ENCODE data around the gene BBS12.

Gene BBS12

DNA sequence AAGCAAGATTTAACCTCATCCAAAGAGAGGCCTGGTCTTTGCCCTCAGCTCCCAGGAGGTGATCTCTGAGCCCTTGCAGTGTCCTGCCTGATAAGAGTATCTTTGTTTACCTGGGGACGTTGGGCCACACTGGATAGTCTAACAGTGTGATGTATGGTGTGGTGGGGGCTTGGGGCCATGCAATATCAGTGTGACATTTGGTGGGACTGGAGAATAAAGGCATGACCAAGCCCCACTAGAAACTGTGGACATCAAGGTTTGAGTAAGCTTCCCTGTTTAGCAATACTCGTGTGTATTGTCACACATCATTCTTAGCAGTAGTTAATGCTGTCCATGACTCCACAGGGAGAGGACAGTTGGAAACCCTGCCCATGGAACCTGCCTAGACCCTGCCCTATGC lies 34.4 kb downstream of the BBS12 start:
- TF ChIP-seq POLR2A (IDR thresholded peaks at IDR 0.05; ENCODE audit: low read depth, low read length) (no peak), POLR2AphosphoS5 (IDR thresholded peaks at IDR 0.05; ENCODE audit: low read depth, low read length) (no peak), TAF1 (IDR thresholded peaks at IDR 0.05; ENCODE audit: borderline replicate concordance, low read depth, low read length) (no peak)
- no peak for FAIRE-seq
- no peak for DNase-seq (ENCODE audit: insufficient read length)

DNA sequence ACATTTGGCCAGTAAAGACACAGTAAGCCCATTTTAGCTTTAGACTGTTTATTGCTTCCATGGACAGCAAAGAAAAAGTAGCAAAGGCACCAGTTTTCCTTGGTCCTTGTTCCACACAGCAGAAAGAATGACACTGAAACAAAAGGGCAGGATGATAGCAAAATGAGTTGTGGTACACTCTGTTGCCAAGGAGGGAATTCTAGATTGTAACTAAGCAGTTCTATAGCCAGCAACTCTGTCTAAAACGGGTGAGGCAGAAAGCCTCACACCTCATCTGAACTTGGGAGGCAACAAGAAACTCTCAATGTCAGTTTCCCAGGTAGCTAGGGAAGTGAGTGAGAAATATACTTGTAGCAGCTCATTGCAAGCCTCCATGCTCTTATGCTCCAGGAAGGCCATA lies 39.2 kb downstream of the BBS12 start:
- no peak for FAIRE-seq
- TF ChIP-seq POLR2A (IDR thresholded peaks at IDR 0.05; ENCODE audit: low read depth, low read length) (no peak), POLR2AphosphoS5 (IDR thresholded peaks at IDR 0.05; ENCODE audit: low read depth, low read length) (no peak), TAF1 (IDR thresholded peaks at IDR 0.05; ENCODE audit: borderline replicate concordance, low read depth, low read length) (no peak)
- DNase-seq (ENCODE audit: insufficient read length), result no peak

DNA sequence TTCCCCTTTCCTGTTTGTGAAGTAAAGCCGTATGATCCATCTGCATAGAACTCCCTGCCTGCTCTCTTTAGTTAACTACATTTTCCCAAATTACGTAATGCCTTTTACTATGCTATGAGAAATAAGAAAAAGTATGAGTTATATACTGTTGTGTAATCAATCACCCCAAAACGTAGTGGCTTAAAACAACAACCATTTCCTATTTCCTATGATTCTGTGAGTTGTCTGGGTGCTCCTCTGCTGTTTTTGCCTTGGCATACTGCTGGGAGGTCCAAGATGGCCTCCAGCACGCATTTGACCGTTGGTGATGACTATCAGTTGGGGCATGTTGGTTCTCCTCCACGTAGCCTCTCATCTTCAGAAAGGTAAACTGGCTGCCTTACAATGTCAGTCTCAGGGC lies 39.8 kb downstream of the BBS12 start:
- TF ChIP-seq POLR2A (IDR thresholded peaks at IDR 0.05; ENCODE audit: low read depth, low read length), result no peak
- DNase-seq (ENCODE audit: insufficient read length) (no peak), FAIRE-seq (no peak)

- FAIRE-seq (no peak), DNase-seq (ENCODE audit: insufficient read length) (no peak)
- TF ChIP-seq POLR2A (IDR thresholded peaks at IDR 0.05; ENCODE audit: low read depth, low read length), result no peak
- no peak for TF ChIP-seq TAF1 (IDR thresholded peaks at IDR 0.05; ENCODE audit: borderline replicate concordance, low read depth, low read length)
- no peak for TF ChIP-seq POLR2AphosphoS5 (IDR thresholded peaks at IDR 0.05; ENCODE audit: low read depth, low read length)
Measured at GRCh38 chr4:122772986-122773385, 40.5 kb downstream of the BBS12 start.

- FAIRE-seq (no peak), DNase-seq (ENCODE audit: insufficient read length) (no peak)
- no peak for TF ChIP-seq POLR2AphosphoS5 (IDR thresholded peaks at IDR 0.05; ENCODE audit: low read depth, low read length)
- TF ChIP-seq TAF1 (IDR thresholded peaks at IDR 0.05; ENCODE audit: borderline replicate concordance, low read depth, low read length), result no peak
Measured at GRCh38 chr4:122775039-122775438, 42.5 kb downstream of the BBS12 start.

DNA sequence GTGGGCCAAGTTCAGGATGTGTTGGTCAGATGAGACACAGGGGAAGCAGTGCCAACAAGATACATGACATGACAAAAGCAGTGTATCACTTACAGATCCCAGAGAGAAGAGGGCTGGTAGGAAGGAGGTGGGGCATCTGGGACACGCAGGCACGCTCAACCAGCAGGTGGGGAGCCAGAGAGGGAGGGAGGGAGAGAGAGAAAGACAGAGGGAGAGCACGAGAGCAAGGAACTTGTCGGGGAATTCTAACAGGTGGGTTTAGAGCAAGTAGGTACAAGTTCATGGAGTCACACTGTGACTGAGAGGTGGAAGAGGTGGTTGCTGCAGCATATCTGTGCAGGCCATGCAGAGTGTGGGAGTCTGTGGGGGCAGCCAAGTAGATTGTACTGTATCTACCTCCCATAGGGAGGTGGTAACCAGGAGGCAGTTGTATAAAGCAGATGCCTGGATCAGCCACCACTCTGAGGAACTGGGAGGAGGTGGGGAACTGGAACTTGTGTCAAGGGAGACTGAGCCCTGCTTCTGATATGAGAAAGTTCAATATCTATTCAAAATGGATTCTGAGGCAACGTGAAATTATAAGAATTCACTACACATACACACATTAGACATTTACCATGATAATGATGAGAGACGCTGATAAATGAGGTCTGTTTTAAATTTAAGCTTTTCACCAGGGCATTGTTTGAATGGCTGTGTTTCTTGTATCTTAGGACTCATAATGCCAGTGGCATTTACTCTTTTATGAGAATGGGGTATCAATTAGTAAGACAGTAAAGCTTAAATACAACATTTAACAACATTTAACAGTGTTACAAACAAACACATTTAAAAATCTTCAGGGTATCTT lies 43.7 kb downstream of the BBS12 start:
- FAIRE-seq, result no peak
- TF ChIP-seq POLR2AphosphoS5 (IDR thresholded peaks at IDR 0.05; ENCODE audit: low read depth, low read length) (no peak), POLR2A (IDR thresholded peaks at IDR 0.05; ENCODE audit: low read depth, low read length) (no peak), TAF1 (IDR thresholded peaks at IDR 0.05; ENCODE audit: borderline replicate concordance, low read depth, low read length) (no peak)

DNA sequence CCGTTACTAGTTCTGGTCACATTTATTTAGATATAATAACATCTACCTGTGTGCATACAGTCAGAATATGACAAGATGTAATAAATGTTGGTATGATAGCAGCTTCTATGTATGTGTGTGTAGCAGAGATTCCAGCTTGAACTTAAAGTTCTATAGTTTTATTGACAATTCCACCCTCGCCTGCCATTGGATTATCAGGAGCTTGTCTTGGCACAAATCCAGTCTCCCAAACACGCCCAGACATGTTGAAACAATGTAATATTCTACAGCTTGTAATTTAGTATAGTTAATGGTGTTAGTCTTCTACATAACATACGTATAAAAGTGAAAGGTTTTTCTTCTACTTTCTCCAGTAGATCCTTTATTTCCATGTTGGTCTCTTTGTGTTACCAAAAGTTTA lies 44.4 kb downstream of the BBS12 start:
- DNase-seq (ENCODE audit: insufficient read length) (no peak), FAIRE-seq (no peak)
- TF ChIP-seq POLR2AphosphoS5 (IDR thresholded peaks at IDR 0.05; ENCODE audit: low read depth, low read length), result no peak
- no peak for TF ChIP-seq POLR2A (IDR thresholded peaks at IDR 0.05; ENCODE audit: low read depth, low read length)
- TF ChIP-seq TAF1 (IDR thresholded peaks at IDR 0.05; ENCODE audit: borderline replicate concordance, low read depth, low read length), result no peak

More for the DNA sequence above, 43.7 kb downstream of the BBS12 start:
- no peak for DNase-seq (ENCODE audit: insufficient read length)

GRCh38 chr4:122777846-122778673 lies 45.6 kb downstream of the BBS12 start:
- TF ChIP-seq TAF1 (IDR thresholded peaks at IDR 0.05; ENCODE audit: borderline replicate concordance, low read depth, low read length), result no peak
- TF ChIP-seq POLR2A (IDR thresholded peaks at IDR 0.05; ENCODE audit: low read depth, low read length), result no peak
- no peak for TF ChIP-seq POLR2AphosphoS5 (IDR thresholded peaks at IDR 0.05; ENCODE audit: low read depth, low read length)
- DNase-seq (ENCODE audit: insufficient read length) (no peak), FAIRE-seq (no peak)

GRCh38 chr4:122781486-122781885 lies 49.0 kb downstream of the BBS12 start:
- no peak for FAIRE-seq
- no peak for TF ChIP-seq POLR2AphosphoS5 (IDR thresholded peaks at IDR 0.05; ENCODE audit: low read depth, low read length)
- TF ChIP-seq TAF1 (IDR thresholded peaks at IDR 0.05; ENCODE audit: borderline replicate concordance, low read depth, low read length), result no peak
- no peak for TF ChIP-seq POLR2A (IDR thresholded peaks at IDR 0.05; ENCODE audit: low read depth, low read length)
- no peak for DNase-seq (ENCODE audit: insufficient read length)

- TF ChIP-seq POLR2AphosphoS5 (IDR thresholded peaks at IDR 0.05; ENCODE audit: low read depth, low read length), result no peak
- no peak for TF ChIP-seq TAF1 (IDR thresholded peaks at IDR 0.05; ENCODE audit: borderline replicate concordance, low read depth, low read length)
- no peak for TF ChIP-seq POLR2A (IDR thresholded peaks at IDR 0.05; ENCODE audit: low read depth, low read length)
- FAIRE-seq (no peak), DNase-seq (ENCODE audit: insufficient read length) (no peak)
Measured at GRCh38 chr4:122783301-122784215, 51.1 kb downstream of the BBS12 start.

GRCh38 chr4:122784261-122784660 lies 51.8 kb downstream of the BBS12 start:
- TF ChIP-seq POLR2AphosphoS5 (IDR thresholded peaks at IDR 0.05; ENCODE audit: low read depth, low read length) (no peak), TAF1 (IDR thresholded peaks at IDR 0.05; ENCODE audit: borderline replicate concordance, low read depth, low read length) (no peak)
- DNase-seq (ENCODE audit: insufficient read length) (no peak), FAIRE-seq (no peak)
